Natural killer cell (primary cell): ENCODE results near the gene SPCS1. TPM values are rescaled to one million over a fixed set of nuclear protein-coding genes. Genes with fewer than 3 reads are reported as not detected.

Experiments
- ATAC-seq, 3 donors: fragments of 150-1000 bp in 2 of 3; fragments of 200-7000 bp in 1 of 3; cut with Tn5 transposase; 1 replicate in 1 of 3; 2 replicates in 2 of 3; pipeline ENCODE4 v1.10.0; 2021; ENCODE audit warnings: mild to moderate bottlenecking in 2 of 3, moderate library complexity in 2 of 3
- DNase-seq, 2 donors: peaks; one replicate each; pipeline versions ENCODE4 v3.0.0 to v3.0.0-alpha.2; 2013 to 2021; ENCODE audit warnings: mixed read lengths in 1 of 2
- H3K27ac ChIP-seq: one replicate; pipeline ENCODE4 v1.5.1; 2013; ENCODE audit warnings: mild to moderate bottlenecking, low read length
- H3K27me3 ChIP-seq: one replicate; pipeline ENCODE4 v1.6.1; 2013; ENCODE audit warnings: low read length; ENCODE audit not compliant: control insufficient read depth, insufficient read depth
- H3K36me3 ChIP-seq: one replicate; pipeline ENCODE4 v1.6.1; 2013; ENCODE audit warnings: low read length; ENCODE audit not compliant: control insufficient read depth, insufficient read depth
- H3K4me1 ChIP-seq: one replicate; pipeline ENCODE4 v1.6.1; 2013; ENCODE audit warnings: low read length; ENCODE audit not compliant: control insufficient read depth, insufficient read depth
- H3K4me3 ChIP-seq: one replicate; pipeline ENCODE4 v1.5.1; 2013; ENCODE audit warnings: low read length
- H3K9me3 ChIP-seq: one replicate; pipeline ENCODE4 v1.6.1; 2013; ENCODE audit warnings: low read length; ENCODE audit not compliant: control insufficient read depth, insufficient read depth
- H3K27ac Mint-ChIP-seq, 2 donors: one replicate each; pipeline ENCODE4 v1.8.0; 2022; ENCODE audit warnings: mild to moderate bottlenecking in 2 of 2, mixed read lengths in 2 of 2, moderate library complexity in 1 of 2
- H3K27me3 Mint-ChIP-seq, 2 donors: one replicate each; pipeline ENCODE4 v1.8.0; 2022; ENCODE audit warnings: low read depth in 2 of 2, mixed read lengths in 2 of 2
- H3K36me3 Mint-ChIP-seq: one replicate; pipeline ENCODE4 v1.8.0; 2022; ENCODE audit warnings: mixed read lengths
- H3K4me1 Mint-ChIP-seq, 2 donors: one replicate each; pipeline ENCODE4 v1.8.0; 2022; ENCODE audit warnings: mixed read lengths in 2 of 2
- H3K4me3 Mint-ChIP-seq: one replicate; pipeline ENCODE4 v1.8.0; 2022; ENCODE audit warnings: mild to moderate bottlenecking, moderate library complexity, mixed read lengths
- H3K9me3 Mint-ChIP-seq, 2 donors: one replicate each; pipeline ENCODE4 v1.8.0; 2022; ENCODE audit warnings: mixed read lengths in 2 of 2
- CTCF ChIP-seq: fragments of 200-600 bp; IDR thresholded peaks from one replicate; pipeline ENCODE4 v1.8.0; 2022; ENCODE audit warnings: antibody characterized with exemption
- WGBS: methylation state at CpG from one replicate; pipeline ENCODE4 v1.1.7; 2013; ENCODE audit warnings: missing lambda C conversion rate; ENCODE audit not compliant: insufficient coverage; 5-methylcytosine and 5-hydroxymethylcytosine counted together
- intact Hi-C: fragments of 100-400 bp; cut with micrococcal nuclease; formaldehyde crosslinking; loops from one replicate; pipeline ENCODE4 v1.14.2; 2022
- total RNA-seq, 4 donors: library from RNA; stranded (reverse); fragments of 120-200 nt in 1 of 4; gene quantifications; one replicate each; pipeline versions ENCODE4 v1.2.3 to v1.2.4, GENCODE V29; 2013 to 2022

SPCS1 gene
- total RNA-seq, 3 donors from 2014 or later (not counting 1 experiment from before 2014, with no cell fraction given): 52.4 to 64.4 (median 57.3) TPM

- H3K27me3 Mint-ChIP-seq: no peaks in the 10 kb centered on the region
Measured at GRCh38 chr3:52754373-52754772, 48.5 kb downstream of the SPCS1 start.

GRCh38 chr3:52756141-52756540 lies 50.2 kb downstream of the SPCS1 start:
- Histone ChIP-seq H3K4me1 (no peaks in the 10 kb centered on the region), H3K27ac (no peak overlapping the region), H3K27me3 (no peaks in the 10 kb centered on the region), H3K36me3 (peaks cover 29% of the 10 kb centered on the region), H3K9me3 (no peaks in the 10 kb centered on the region), H3K4me3 (no peak overlapping the region)
- intact Hi-C loops: no loop called here
- Mint-ChIP-seq H3K27ac (no peak overlapping the region), H3K4me3 (no peak overlapping the region), H3K9me3 (no peaks in the 10 kb centered on the region), H3K27me3 (no peaks in the 10 kb centered on the region), H3K4me1 (no peaks in the 10 kb centered on the region), H3K36me3 (no peaks in the 10 kb centered on the region)
- WGBS: no CpG with 5 or more reads among the region's 1 CpG
- ATAC-seq (no peak), DNase-seq (no peak)
- TF ChIP-seq CTCF: no peak

More at GRCh38 chr3:52754373-52754772, 48.5 kb downstream of the SPCS1 start:
- no peaks in the 10 kb centered on the region for H3K9me3 ChIP-seq
- TF ChIP-seq CTCF: no peak
- H3K4me1 ChIP-seq: no peaks in the 10 kb centered on the region
- DNase-seq: no peak
- H3K27me3 ChIP-seq: no peaks in the 10 kb centered on the region
- Mint-ChIP-seq H3K27ac (no peak overlapping the region), H3K9me3 (no peaks in the 10 kb centered on the region), H3K4me1 (no peaks in the 10 kb centered on the region), H3K4me3 (no peak overlapping the region), H3K36me3 (no peaks in the 10 kb centered on the region)
- H3K36me3 ChIP-seq: peaks cover 34% of the 10 kb centered on the region
- H3K4me3 ChIP-seq: no peak overlapping the region
- no peak for ATAC-seq
- H3K27ac ChIP-seq: no peak overlapping the region
- intact Hi-C loops: no loop called here
- 100% methylated on average over 4 of the region's 4 CpGs for WGBS

Other genes with a start within 250 kb of the SPCS1 start
- 10 to 100 TPM in 1 of 3 donors, 1 to 10 TPM in 2; 1.8 to 26.5 (median 5.9) TPM for gene STAB1, start 210.8 kb upstream of the SPCS1 start, total RNA-seq
- gene NT5DC2, start 172.2 kb upstream of the SPCS1 start, total RNA-seq: 10 to 100 TPM in 1 of 3 donors, 1 to 10 TPM in 2; 2.2 to 10.7 (median 2.2) TPM
- 1 to 10 TPM; 4.1 to 9.5 (median 7.3) TPM for gene UQCC5, start 169.5 kb upstream of the SPCS1 start, total RNA-seq
- gene PBRM1, start 20.2 kb upstream of the SPCS1 start, total RNA-seq: 10 to 100 TPM; 70.2 to 79.7 (median 76.6) TPM
- gene GNL3, start 20.1 kb upstream of the SPCS1 start, total RNA-seq: 10 to 100 TPM; 70.7 to 81.1 (median 70.9) TPM
- 10 to 100 TPM; 31.1 to 39.4 (median 38.2) TPM for gene GLT8D1, start 315 bp upstream of the SPCS1 start, total RNA-seq
- gene NEK4, start 64.8 kb downstream of the SPCS1 start, total RNA-seq: 10 to 100 TPM; 13.8 to 19.5 (median 15.5) TPM
- gene ITIH1, start 71.5 kb downstream of the SPCS1 start, total RNA-seq: under 1 TPM in 1 of 3 donors, not detected in 2; 0.56 TPM
- gene ITIH3, start 88.7 kb downstream of the SPCS1 start, total RNA-seq: not detected
- 10 to 100 TPM; 28.2 to 33.0 (median 32.8) TPM for gene ITIH4, start 124.6 kb downstream of the SPCS1 start, total RNA-seq
- 1 to 10 TPM; 5.3 to 7.7 (median 6.8) TPM for gene MUSTN1, start 128.9 kb downstream of the SPCS1 start, total RNA-seq
- 10 to 100 TPM; 24.6 to 35.0 (median 33.1) TPM for gene STIMATE, start 191.4 kb downstream of the SPCS1 start, total RNA-seq